ENCODE measurements around the gene OSBPL2.

Gene OSBPL2

DNA sequence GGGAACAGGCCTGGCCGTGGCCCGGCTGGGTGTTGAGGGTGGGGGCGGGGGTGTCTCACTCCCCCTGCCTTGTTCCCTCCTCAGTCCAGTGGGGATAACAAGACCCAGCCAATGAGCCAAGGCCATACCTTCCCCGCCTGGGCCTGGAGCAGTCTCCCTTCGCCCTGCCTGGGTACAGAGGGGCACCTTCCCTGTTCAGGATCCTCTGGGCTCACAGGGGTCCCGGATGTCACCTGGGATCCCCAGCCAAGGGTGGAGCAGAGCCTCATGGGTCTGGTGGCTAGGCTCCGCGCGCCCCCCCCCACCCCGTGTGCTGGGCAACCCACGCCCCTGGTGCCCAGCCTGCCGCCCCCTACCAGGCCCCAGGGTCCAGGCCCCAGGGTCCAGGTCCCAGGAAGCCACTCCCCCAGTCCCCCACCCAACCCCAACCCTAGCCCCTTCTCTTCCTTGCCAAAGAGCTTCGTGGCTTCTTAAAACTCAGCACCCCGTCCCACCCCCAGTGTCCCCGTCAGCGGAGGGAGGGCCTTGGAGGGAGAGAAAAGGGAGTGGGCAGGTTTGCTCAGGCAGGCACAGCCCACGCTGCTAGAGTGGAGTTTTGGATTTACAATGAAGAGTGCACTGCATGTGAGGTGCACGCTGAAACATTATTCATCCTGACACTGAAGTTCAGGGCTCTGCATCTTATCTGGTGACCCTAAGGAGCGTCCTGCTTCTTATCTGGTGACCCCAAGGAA, 30.1 kb upstream of the OSBPL2 start:
- no peak for DNase-seq

DNA sequence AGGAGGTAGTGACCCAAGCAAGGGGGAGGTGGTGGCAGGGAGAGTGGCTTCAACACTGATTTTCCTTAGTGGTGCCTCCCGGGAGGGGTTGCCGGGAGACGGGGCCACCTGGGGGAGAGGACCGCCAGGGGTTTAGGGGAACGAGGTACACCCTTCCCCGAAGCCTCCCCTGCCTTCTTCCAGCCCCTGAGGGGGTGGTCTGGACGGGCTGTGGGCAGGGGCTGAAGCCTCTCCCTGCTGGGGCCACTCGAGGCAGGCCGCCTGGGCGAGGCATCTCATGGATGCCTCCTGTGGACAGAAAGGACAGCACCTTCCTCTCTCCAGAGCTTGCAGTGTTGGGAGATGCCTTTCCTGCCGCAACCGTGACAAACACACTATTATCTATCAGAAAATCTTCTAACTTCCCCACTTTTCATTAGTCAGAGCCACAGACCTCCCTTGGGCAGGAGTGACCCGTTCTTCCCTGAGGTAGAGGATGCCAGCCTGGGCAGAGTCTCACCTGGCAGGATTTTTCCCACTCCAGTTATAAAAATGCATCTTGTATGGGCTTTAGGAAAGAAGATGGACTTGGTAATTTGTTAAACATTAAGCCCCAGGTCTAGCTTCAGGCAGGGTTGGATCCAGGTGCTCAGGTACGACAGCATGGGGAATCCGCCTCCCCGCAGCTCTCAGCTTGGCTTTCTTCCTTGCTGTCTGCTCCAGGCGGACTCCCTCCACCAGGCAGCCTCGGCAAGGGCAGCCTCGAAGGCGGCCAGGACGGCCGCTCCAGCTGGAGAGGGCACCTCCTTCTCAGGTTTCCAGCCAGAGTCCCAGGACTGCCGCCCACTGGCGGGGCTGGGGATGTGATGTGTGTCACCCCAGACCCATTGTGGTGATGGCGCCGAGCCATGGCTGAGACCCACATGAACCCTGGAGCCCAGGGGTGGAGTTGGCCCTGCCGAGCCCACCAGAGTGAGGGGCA, 29.2 kb upstream of the OSBPL2 start:
- no peak for DNase-seq

DNA sequence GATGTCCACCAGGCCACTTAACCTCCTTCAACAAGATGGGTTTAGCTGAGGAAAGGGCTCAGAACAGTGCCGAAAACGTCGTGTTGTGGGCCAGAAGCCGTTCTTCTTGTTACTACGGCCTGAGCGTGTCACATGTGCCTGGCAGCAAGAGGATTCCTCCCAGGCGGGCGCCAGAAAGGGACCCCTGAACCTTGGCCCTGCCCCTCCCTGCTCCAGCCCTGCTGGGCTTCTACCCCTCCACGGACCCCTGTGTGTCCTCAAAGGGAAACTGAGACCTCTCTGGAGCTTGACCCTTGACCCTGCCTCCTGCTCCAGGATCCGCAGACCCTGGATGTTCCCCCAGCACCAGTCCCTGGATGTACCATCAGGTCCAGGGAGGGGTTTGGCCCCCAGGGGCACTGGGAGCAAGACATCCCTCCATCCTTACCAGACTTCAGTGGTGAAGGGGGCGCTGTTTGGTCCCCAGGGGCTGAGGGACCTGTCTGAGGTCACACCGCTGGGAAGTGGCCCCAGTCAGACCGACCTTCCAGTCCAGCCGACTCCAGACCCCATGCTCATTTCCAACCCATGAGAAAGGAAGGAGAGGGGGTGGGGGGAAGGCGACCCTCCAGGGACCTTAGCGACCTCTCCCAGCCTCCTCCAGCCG, 28.3 kb upstream of the OSBPL2 start:
- DNase-seq: no peak

DNA sequence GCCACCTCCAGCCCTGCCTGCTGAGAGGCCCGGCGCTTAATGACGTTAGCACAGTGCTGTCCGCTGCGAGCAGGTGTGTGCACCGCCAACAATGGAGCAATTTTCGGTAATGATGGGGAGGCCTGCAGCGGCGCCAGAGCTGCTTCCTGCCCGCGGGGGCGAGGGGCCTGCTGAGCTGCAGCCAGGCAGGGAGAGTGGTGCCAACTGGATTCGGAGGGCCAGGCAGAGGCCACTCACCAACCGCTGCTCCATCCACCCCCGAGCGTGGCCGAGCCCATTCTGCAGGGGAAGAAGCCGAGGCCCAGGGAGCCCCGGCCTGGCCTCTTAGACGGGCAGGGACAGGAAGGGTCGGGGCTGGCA, 27.8 kb upstream of the OSBPL2 start:
- DNase-seq: no peak

DNA sequence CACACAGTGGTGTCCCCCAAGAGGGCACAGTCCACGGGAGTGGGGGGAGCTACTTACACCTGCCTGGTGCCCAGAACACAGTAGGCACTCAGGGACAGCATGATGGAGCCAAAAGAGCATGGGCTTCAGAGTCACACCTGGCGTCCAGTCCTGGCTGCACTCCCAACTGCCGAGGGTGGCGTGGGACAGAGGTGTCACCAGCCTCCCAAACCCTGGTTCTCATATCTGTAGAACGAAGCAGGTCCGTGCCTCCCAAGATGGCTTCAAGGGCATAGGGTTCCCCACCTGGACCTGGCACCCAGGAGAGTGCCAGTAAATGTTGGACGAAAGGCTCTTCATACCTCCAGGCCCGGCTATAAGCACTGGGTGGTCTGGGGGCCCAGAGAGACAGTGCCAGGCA, 27.1 kb upstream of the OSBPL2 start:
- DNase-seq: no peak

DNA sequence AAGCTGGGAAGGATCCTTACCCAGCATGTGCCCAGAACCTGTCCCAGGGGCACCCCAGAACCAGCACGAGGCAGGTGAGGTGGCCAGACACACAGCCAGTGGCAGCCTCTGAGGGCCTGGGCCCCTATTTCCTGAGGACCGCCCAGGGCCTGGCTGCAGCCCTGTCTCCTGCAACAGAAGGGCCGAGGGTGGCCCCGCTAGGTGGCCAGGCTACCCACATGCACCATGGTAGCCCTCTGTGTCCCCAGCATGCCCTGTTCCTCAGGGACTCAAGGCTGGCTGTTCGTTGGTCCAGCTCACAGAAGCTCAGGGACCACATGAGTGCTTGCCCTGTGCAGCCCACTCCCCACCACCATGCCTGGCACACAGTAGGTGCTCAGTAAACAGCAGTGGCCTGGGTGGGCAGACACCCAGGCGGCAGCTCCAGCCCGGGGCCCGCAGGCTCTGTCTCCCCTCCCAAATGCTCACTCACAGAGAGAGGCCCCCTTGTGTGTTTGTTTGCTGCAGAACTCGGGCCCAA, 26.5 kb upstream of the OSBPL2 start:
- no peak for DNase-seq

DNA sequence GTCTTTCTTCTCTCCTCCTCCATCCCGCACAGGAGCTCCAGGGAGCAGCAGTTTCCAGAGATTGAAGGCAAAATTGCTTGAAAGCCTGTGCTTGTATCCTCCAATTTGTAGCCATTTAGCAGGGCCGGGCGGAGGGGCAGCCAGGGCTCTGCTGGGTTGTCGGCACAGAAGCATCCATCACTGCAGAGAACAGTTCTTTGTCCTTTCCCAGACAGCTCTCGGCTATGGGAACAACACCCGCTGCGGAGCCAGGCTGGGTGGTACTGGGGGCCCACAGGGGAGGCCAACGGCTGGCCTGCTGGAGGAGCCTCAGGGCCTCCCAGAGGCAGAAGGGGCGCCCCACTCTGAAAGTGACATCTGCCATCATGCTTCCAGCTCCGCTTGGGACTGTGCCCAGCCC, 26.0 kb upstream of the OSBPL2 start:
- no peak for DNase-seq

DNA sequence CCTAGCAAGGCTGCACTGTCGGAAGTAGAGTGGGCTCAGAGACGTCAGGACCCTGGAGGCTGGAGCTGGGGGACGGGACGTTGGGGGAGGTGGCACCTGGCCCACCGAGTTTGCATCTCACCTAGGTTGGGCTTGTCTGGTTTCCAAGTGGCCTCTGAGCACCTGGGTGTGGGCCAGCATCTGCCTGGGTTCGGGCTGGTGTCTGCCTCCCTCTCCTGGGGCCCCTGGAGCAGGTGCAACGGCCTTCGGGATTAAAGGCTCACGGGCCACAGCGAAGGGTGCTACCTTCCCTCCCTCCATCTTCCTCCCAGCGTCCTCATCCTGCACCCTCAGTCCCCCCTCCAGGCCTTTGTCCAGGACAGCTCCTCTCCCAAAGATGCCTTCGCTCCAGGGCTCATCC, 24.3 kb upstream of the OSBPL2 start:
- DNase-seq: no peak

DNA sequence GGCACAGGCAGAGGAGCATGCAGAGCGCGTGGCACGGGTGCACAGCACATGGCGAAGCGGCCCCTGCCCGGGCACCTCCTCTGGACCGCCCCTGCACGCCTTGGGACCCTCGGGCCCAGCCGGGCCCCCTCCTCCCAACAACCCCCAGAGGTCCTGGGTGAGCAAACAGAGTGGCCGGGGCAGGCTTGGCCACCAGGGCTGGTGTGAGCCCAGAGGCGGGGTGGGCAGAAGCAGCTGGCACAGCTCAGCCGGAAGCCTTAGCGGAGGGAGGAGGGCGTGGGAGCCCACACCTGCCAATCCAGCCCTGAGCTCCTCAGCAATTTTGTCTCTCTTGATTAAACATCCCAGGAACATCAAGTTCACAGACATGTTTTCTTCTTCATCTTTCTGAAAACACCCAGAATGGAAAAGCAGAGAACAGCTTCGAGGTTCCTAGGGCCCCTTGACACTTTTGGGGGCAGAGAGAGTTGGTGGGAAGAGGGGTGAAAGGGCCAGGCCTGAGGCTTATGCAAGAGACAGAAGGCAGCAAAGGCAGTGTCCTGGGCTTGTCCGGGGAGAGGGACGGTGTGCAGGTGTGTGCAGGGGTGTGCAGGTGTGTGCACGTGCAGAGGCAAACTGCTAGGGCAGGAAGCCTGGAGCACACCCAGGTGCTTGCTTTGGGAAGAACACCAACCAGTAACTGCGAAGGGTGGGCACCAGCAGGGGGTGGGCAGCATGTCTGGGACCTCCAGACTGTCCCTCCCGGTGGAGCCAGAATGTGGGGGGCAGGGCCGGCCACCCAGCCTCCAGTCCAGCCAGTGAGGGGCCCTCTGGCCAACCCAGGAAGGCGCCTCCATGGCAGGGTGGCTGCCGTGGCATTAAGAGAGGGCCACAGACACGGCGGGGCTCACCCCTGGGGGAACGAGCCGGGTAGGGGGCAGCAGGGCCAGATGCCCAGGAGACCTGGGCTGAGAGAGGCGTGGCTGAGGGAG, 23.0 kb upstream of the OSBPL2 start:
- DNase-seq: no peak

DNA sequence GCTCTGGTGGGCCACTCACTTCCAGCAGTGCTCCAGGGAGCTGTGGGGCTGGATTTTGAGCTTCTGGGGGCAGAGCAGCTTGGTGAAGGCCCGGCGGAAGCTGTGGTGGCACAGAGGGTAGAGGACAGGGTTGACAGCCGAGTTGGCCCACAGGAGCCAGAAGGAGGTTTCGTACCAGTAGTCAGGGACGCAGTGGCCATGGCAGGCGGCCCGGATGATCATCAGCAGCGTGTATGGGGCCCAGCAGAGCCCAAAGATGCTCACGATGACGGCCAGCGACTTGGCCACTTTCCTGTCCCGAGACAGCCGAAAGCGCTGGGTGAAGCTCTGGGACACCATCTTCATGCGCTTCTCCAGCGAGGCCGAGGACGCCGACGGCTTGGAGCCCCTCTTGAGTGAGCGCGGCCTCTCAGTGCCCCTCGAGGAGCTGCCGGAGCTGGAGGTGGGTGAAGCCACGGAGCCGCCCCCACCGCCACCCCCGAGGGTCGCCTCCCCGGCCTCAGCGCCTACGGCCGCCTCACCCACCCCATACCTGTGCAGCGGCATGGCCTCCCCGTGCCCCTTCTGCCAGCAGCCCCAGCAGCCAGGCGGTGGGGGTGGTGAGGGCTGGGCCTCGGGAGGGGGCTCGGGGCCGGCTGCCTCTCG, 22.2 kb upstream of the OSBPL2 start:
- no peak for DNase-seq

DNA sequence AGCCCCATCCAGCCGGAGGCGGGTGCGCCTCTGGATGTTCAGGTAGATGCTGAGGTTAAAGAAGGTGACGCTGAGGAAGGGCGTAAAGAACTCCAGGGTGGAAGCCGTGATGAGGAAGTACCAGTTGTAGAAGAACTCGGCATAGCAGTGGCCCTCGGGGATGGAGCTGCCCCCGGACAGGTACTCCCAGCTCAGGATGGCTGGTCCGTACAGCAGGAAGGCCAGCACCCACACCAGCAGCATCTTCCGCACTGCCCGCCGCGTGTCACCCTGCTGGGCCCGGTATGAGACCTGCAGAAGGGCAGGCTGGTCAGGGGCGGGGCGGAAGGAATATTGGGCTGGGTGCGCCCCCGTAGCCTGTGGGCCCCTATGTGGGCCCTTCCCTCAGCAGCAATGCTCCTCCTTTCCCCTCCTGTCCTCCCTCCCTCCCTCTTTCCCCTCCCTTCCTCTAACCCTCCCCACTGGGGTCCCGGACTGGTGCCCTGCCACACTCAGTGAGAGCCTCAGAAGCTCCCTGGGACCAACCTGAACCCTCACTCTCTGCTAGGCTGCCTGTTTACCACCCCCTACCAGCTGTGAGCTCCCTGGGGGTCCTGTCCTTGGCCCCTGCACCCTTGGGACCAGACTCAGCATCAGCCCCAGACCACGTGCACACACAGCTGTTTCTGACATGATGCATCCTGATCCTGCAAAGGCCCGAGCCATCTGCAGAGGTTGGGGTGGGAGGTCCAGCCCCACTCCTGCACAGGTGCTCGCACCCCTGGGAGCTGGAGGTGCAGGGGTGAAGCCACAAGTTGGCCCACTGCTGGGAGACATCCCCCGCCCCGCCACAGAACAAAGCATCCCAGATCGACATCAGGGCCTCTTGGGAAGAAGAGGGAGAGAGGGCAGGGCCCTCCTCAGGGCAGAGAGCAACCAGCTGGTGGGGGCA, 21.4 kb upstream of the OSBPL2 start:
- DNase-seq: no peak

DNA sequence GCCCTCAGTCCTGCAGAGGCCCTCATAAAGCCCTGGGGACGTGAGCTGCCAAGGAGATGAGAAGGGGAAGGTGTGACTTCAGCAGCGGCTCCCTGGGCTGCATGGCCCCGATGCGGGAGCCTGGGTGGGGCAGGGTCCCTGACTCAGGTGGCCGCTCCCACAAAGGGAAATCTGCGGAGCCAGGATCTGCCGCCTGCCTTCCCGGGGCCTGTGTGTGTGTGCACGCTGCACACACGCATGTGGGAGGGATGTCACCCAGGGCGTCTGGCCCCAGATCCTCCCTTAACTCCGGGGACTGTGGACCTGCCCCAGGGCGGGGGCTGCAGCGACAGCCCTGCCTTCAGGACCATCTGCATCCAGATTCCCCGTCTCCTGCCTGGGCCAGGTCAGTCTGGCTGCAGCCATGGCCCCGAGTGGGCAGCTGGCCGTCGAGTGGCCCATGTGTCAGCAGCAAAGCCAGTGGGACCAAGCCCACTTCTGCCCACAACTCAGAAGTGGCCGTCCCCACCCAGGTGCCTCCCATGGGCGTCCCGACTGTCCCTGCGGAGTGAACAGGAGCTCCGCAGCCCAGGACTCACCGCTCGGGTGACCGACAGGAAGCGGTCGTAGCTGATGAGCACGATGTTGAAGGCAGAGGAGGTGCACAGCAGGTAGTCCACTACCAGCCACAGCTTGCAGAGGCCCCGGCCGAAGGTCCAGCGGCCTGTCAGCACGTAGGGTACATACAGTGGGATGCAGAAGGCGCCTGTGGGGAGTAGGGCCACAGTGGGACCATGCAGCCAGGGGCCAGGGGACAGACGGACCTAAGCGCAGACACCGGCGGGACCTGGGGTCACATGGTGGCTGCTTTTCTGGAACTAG, 20.2 kb upstream of the OSBPL2 start:
- no peak for DNase-seq

DNA sequence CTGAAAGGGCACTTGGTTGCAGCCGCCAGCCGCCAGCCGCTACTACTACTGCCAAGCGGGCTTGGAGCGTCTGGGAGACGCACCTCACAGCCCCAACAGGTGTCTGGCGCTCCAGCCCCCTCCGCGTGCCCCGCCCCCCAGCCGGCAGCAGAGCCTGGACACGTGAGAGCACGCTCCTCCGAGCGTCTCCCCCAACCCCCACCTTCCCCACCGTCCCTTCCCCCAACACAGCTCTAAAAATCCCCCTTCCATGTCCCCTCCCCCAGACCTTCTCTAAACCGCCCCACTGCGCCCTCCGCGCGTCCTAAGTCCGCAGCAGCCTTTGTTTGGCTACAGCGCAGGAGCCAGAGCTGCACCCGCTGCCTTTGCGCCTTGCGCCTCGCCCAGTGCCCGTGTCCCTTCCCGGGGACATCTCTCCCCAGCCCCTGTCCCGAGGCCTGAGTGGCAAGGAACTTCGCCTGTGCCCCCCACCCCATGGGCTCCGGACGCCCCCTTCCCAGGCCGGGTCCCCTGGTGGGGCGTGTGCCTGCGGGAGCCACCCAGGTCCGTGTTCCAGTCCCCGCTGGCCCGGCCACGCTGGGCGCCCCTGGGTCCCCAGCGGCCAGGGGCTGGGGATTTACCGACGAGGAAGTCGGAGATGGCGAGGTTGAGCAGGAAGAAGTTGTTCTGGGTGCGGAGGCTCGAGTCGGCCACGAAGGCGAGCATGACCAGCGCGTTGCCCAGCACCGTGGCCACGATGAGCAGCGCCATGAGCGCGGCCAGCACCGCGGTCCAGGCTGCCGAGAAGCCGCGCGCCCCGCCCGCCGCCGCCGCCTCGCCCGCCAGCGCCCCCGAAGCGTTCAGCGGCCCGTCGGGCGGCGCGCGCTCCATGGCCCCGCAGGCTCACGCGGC, 19.0 kb upstream of the OSBPL2 start:
- no peak for DNase-seq

DNA sequence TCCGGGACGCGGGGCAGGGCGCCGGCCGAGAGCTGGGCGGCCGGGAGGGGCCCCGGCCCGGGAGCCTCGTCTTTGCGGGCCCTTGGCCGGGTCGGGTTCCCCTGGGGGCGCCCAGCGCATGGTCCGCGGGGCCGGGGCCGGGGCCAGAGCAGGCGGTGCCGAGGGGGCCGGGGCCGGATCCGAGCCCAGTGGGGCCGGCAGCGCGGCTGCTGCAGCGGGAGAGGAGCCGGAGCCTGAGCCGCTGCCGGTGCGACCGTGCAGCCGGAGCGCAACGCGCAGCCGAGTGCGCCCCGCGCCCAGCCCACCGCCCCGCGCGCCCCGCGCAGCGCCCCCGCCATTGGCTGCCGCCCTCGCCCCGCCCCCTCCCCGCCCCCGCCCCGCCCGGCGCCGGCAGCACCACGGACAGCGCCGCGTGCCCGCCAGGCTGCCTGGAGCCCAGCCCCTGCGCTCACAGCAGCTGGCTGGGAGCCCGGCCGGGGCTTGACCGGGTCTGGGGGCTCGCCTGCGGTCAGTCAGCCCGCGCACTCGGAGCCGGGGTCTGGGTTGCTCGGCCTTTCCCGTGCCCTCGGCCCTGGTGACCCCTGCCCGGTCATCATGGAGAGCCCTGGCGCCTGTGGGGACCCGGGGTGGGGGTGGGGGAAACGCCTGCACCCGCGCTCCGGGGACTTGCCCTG, 18.2 kb upstream of the OSBPL2 start, which contains the start of gene HRH3:
TSS of gene HRH3 (minus strand) at position 287 of the 674 bp plus-strand sequence. CDS start 308 bp downstream, outside the sequence.
- DNase-seq: no peak

DNA sequence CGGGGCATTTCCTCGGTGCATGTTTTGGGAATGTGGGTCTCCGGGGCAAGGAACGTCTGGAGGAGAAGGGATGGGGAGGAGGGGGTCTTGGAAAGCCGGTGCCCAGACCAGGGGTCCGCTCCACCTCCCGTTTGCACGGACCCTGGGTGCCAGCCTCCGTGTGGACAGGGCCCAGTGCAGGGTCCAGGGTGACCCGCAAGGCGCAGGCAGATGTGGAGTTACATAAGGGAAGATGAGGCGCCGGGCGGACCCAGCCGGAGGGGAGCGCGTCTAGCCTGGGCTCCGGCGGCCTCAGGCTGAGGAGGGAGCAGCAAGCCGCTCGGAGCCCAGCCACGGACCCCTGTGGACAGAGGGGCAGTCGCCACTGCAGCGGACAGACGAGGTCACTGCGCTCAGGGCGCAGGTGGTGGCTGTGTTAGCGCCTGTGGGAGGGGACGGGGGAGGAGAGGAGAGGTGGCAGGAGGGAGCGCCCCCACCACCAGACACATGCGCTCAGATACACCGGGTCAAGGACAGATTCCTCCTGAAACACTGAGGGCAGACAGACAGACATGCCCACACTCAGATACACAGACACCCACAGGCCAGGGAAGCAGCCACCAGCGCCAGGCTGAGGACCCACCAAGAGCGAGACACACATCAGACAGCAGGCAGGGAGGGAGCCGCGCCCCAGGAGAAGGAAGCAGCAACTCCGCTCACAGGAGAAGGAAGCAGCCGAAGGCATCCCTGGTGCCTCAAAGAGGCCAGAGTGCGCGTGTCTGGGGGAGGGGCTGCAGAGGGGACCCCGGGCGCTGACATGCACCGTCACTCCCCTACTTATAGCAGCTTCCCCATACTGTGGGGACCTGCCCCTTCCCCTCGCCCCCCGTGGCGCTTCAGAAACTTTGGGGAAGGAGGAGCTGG, 17.4 kb upstream of the OSBPL2 start:
- DNase-seq: peak; percentile 6

DNA sequence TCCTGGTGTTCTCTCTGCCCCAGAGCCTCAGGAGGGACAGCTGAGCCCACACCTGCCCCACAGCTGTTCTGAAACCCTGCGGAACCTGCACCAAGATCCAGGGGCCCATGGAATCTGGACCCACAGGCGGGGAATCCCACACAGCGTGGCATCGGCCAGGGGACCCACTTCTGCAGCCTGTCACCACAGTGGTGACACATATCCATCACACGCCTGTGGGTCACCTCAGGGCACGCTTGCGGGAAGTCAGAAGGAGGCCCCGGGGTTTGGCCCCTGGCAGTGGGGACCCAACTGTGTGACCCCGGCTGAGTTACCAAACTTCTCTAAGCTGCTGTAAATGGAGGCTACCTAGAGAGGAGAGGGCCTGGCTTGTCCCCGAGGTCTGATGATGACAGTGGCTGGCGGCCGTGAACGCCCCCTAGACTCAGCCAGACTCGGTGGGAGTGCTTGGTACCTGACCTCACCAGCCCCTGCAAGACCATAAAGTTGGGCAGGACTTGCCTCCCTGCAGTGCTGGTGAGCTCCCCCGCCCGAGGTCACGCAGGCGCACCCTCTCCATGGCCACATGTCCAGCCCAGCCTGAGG, 16.0 kb upstream of the OSBPL2 start:
- DNase-seq: no peak
